GM21526 (cell line): Measurements from ENCODE around the gene CCDC152.

ENCODE experiments used
- ATAC-seq: cut with Tn5 transposase; IDR thresholded peaks from one replicate; pipeline ENCODE4 v1.9.1; 2021; ENCODE audit warnings: moderate library complexity; ENCODE audit not compliant: unreplicated experiment, low FRiP score

The CCDC152 gene

GRCh38 chr5:42779083-42779482 lies 22.5 kb downstream of the CCDC152 start:
- no peak for ATAC-seq

- ATAC-seq: no peak
Observed at GRCh38 chr5:42781584-42781983, 25.0 kb downstream of the CCDC152 start.

- no peak for ATAC-seq
Observed at GRCh38 chr5:42784132-42784531, 27.5 kb downstream of the CCDC152 start.

- no peak for ATAC-seq
Observed at GRCh38 chr5:42785756-42786155, 29.1 kb downstream of the CCDC152 start.

GRCh38 chr5:42787073-42787472 lies 30.5 kb downstream of the CCDC152 start:
- ATAC-seq: no peak

- no peak for ATAC-seq
Observed at GRCh38 chr5:42787845-42788244, 31.2 kb downstream of the CCDC152 start.

GRCh38 chr5:42791151-42791550 lies 34.5 kb downstream of the CCDC152 start:
- ATAC-seq: no peak

- ATAC-seq: no peak
Observed at GRCh38 chr5:42798284-42799240, 41.9 kb downstream of the CCDC152 start.

- ATAC-seq: no peak
Observed at GRCh38 chr5:42799241-42799608, 42.6 kb downstream of the CCDC152 start.

- ATAC-seq: no peak
Observed at GRCh38 chr5:42799668-42800114, 43.1 kb downstream of the CCDC152 start.

- ATAC-seq: no peak
Observed at GRCh38 chr5:42800748-42801330, 44.2 kb downstream of the CCDC152 start.

- ATAC-seq: no peak
Observed at GRCh38 chr5:42801516-42802166, 45.0 kb downstream of the CCDC152 start.

- ATAC-seq: no peak
Observed at GRCh38 chr5:42804717-42805339, 48.2 kb downstream of the CCDC152 start.

GRCh38 chr5:42806004-42806700 lies 49.5 kb downstream of the CCDC152 start:
- ATAC-seq: no peak

- ATAC-seq: no peak
Observed at GRCh38 chr5:42806701-42807262, 50.2 kb downstream of the CCDC152 start.

GRCh38 chr5:42807722-42808447 lies 51.3 kb downstream of the CCDC152 start:
- ATAC-seq: no peak

- no peak for ATAC-seq
Observed at GRCh38 chr5:42808888-42809611, 52.4 kb downstream of the CCDC152 start.

- no peak for ATAC-seq
Observed at GRCh38 chr5:42810834-42811590, 54.4 kb downstream of the CCDC152 start.
